Muscle layer of duodenum (tissue), 2 donors: ENCODE data around the gene NLRP3.
A peak's percentile ranks its signal among the peaks of the same experiment; 100 is the strongest.
"Not testable (repeated sequence)": the region's sequence is repeated elsewhere in the genome, so short reads cannot be mapped to it uniquely, and the experiment has no call there.

Source experiments
- H3K27ac ChIP-seq: one replicate; pipeline ENCODE4 v1.7.0; 2013; ENCODE audit warnings: mild to moderate bottlenecking, low read length
- H3K27me3 ChIP-seq: one replicate; pipeline ENCODE4 v1.7.0; 2013; ENCODE audit warnings: low read depth, mild to moderate bottlenecking, control low read depth, low read length
- H3K36me3 ChIP-seq, 2 donors: one replicate each; pipeline ENCODE4 v1.7.0; 2013; ENCODE audit warnings: low read length in 2 of 2, control low read depth in 1 of 2, mild to moderate bottlenecking in 1 of 2; ENCODE audit not compliant: insufficient read depth in 2 of 2, control insufficient read depth in 1 of 2
- H3K4me1 ChIP-seq, 2 donors: one replicate each; pipeline ENCODE4 v1.7.0; 2013; ENCODE audit warnings: low read length in 2 of 2, mild to moderate bottlenecking in 2 of 2, control low read depth in 1 of 2, moderate library complexity in 1 of 2; ENCODE audit not compliant: insufficient read depth in 2 of 2, control insufficient read depth in 1 of 2
- H3K4me3 ChIP-seq, 2 donors: one replicate each; pipeline ENCODE4 v1.7.0; 2013; ENCODE audit warnings: low read length in 2 of 2, low read depth in 1 of 2, mild to moderate bottlenecking in 1 of 2
- H3K9me3 ChIP-seq, 2 donors: one replicate each; pipeline ENCODE4 v1.7.0; 2013; ENCODE audit warnings: low read length in 2 of 2, control low read depth in 1 of 2, mild to moderate bottlenecking in 1 of 2; ENCODE audit not compliant: control insufficient read depth in 1 of 2
- donor health status: healthy.

Gene NLRP3

GRCh38 chr1:247376659-247377058 lies 39.3 kb upstream of the NLRP3 start:
- no peak overlapping the region for H3K4me3 ChIP-seq
- H3K9me3 ChIP-seq: no peaks in the 10 kb centered on the region
- H3K36me3 ChIP-seq: no peaks in the 10 kb centered on the region
- H3K4me1 ChIP-seq: no peaks in the 10 kb centered on the region
- no peak overlapping the region for H3K27ac ChIP-seq
- H3K27me3 ChIP-seq: no peaks in the 10 kb centered on the region

- H3K36me3 ChIP-seq, H3K4me3 ChIP-seq, H3K27ac ChIP-seq, H3K9me3 ChIP-seq, H3K4me1 ChIP-seq, H3K27me3 ChIP-seq: not testable (repeated sequence)
Measured at GRCh38 chr1:247377656-247378055, 38.3 kb upstream of the NLRP3 start.

GRCh38 chr1:247378334-247379073 lies 37.5 kb upstream of the NLRP3 start:
- no peaks in the 10 kb centered on the region for H3K4me1 ChIP-seq
- H3K27ac ChIP-seq: no peak overlapping the region
- H3K4me3 ChIP-seq: no peak overlapping the region
- H3K36me3 ChIP-seq: no peaks in the 10 kb centered on the region
- no peaks in the 10 kb centered on the region for H3K9me3 ChIP-seq
- no peaks in the 10 kb centered on the region for H3K27me3 ChIP-seq

GRCh38 chr1:247385283-247385682 lies 30.7 kb upstream of the NLRP3 start:
- Histone ChIP-seq H3K4me1 (peaks cover 0 to 6% of the 10 kb centered on the region in 2 donors), H3K9me3 (no peaks in the 10 kb centered on the region), H3K36me3 (no peaks in the 10 kb centered on the region), H3K4me3 (no peak overlapping the region), H3K27ac (no peak overlapping the region), H3K27me3 (no peaks in the 10 kb centered on the region)

- Histone ChIP-seq H3K36me3 (no peaks in the 10 kb centered on the region), H3K27ac (no peak overlapping the region), H3K27me3 (no peaks in the 10 kb centered on the region), H3K4me1 (peaks cover 0 to 6% of the 10 kb centered on the region in 2 donors), H3K9me3 (no peaks in the 10 kb centered on the region), H3K4me3 (no peak overlapping the region)
Measured at GRCh38 chr1:247386217-247386616, 29.8 kb upstream of the NLRP3 start.

- Histone ChIP-seq H3K27ac (no peak overlapping the region), H3K9me3 (no peaks in the 10 kb centered on the region), H3K4me1 (peaks cover 0 to 6% of the 10 kb centered on the region in 2 donors), H3K4me3 (no peak overlapping the region), H3K36me3 (no peaks in the 10 kb centered on the region), H3K27me3 (no peaks in the 10 kb centered on the region)
Measured at GRCh38 chr1:247386687-247387086, 29.3 kb upstream of the NLRP3 start.

- H3K36me3 ChIP-seq: no peaks in the 10 kb centered on the region
- H3K9me3 ChIP-seq: no peaks in the 10 kb centered on the region
- no peak overlapping the region for H3K4me3 ChIP-seq
Measured at GRCh38 chr1:247387096-247387495, 28.9 kb upstream of the NLRP3 start.

GRCh38 chr1:247387565-247387964 lies 28.4 kb upstream of the NLRP3 start:
- Histone ChIP-seq H3K4me1 (peaks cover 0 to 6% of the 10 kb centered on the region in 2 donors), H3K36me3 (no peaks in the 10 kb centered on the region), H3K27me3 (no peaks in the 10 kb centered on the region), H3K4me3 (no peak overlapping the region), H3K27ac (no peak overlapping the region), H3K9me3 (no peaks in the 10 kb centered on the region)

More at GRCh38 chr1:247387096-247387495, 28.9 kb upstream of the NLRP3 start:
- H3K27ac ChIP-seq: no peak overlapping the region
- H3K27me3 ChIP-seq: no peaks in the 10 kb centered on the region
- H3K4me1 ChIP-seq: peaks cover 0 to 6% of the 10 kb centered on the region in 2 donors

- peaks cover 0 to 6% of the 10 kb centered on the region in 2 donors for H3K4me1 ChIP-seq
- H3K9me3 ChIP-seq: no peaks in the 10 kb centered on the region
- no peak overlapping the region for H3K27ac ChIP-seq
- H3K4me3 ChIP-seq: peak overlapping the region in 1 of 2 donors; percentile 33
- H3K27me3 ChIP-seq: no peaks in the 10 kb centered on the region
- H3K36me3 ChIP-seq: no peaks in the 10 kb centered on the region
Measured at GRCh38 chr1:247390116-247390791, 25.7 kb upstream of the NLRP3 start.

- Histone ChIP-seq H3K27ac (no peak overlapping the region), H3K36me3 (no peaks in the 10 kb centered on the region)
Measured at GRCh38 chr1:247390996-247391395, 25.0 kb upstream of the NLRP3 start.

GRCh38 chr1:247392088-247392487 lies 23.9 kb upstream of the NLRP3 start:
- Histone ChIP-seq H3K36me3 (no peaks in the 10 kb centered on the region), H3K27ac (no peak overlapping the region), H3K27me3 (no peaks in the 10 kb centered on the region), H3K4me3 (no peak overlapping the region), H3K9me3 (no peaks in the 10 kb centered on the region), H3K4me1 (peaks cover 0 to 6% of the 10 kb centered on the region in 2 donors)

More at GRCh38 chr1:247390996-247391395, 25.0 kb upstream of the NLRP3 start:
- no peaks in the 10 kb centered on the region for H3K9me3 ChIP-seq
- no peak overlapping the region for H3K4me3 ChIP-seq
- peaks cover 0 to 6% of the 10 kb centered on the region in 2 donors for H3K4me1 ChIP-seq
- H3K27me3 ChIP-seq: no peaks in the 10 kb centered on the region
